HepG2 (cell line): Measurements from ENCODE around the gene ATP11A. TPM values are rescaled to one million over a fixed set of nuclear protein-coding genes. Genes with fewer than 3 reads are reported as not detected.

Experiments
- ATAC-seq: fragments of 200-7000 bp; cut with Tn5 transposase; 3 replicates; pipeline ENCODE4 v1.9.1; 2020; ENCODE audit warnings: mild to moderate bottlenecking, moderate library complexity
- BruUV-seq: library from RNA; stranded (reverse); fragments of 400-500 nt; replicated peaks from 2 replicates; lab custom pipeline; 2021; lab: Mats Ljungman, UMichigan
- CTCF ChIA-PET: fragments of 300-600 bp; formaldehyde crosslinking; extraction: SDS; loops from one replicate; lab custom pipeline; 2021; ENCODE audit warnings: low total read pairs, inconsistent platforms, low intra/inter-chr PET ratio; lab: Yijun Ruan, JAX
- POLR2A ChIA-PET: fragments of 350-600 bp; sonication (Branson Sonifier 250); formaldehyde crosslinking; loops from one replicate; lab custom pipeline; 2020; ENCODE audit warnings: antibody characterized with exemption, inconsistent platforms; lab: Yijun Ruan, JAX
- DNase-seq: peaks from one replicate; pipeline ENCODE4 v3.0.0-alpha.2; 2015; ENCODE audit warnings: low spot score
- FAIRE-seq: peaks from 3 replicates; lab custom pipeline; 2011; peaks lifted over from hg19 to GRCh38; lab: Jason Lieb, UNC
- H2AFZ ChIP-seq: one replicate; pipeline ENCODE4 v1.6.1; 2011; ENCODE audit warnings: low read length, inconsistent platforms
- H3K27ac ChIP-seq: fragments of 300-600 bp; 3 replicates; pipeline ENCODE4 v1.8.0; 2011; ENCODE audit warnings: mixed run types, mild to moderate bottlenecking, mixed read lengths, low read length, inconsistent platforms; ENCODE audit not compliant: insufficient read depth; ENCODE audit errors: extremely low read length
- H3K27me3 ChIP-seq, 2 experiments: fragments of 200-600 bp in 1 of 2; 2 replicates in 1 of 2; 3 replicates in 1 of 2; pipeline versions ENCODE4 v1.6.0 to v1.8.0; 2011; ENCODE audit warnings: low read length in 2 of 2, mild to moderate bottlenecking in 2 of 2, moderate library complexity in 2 of 2, inconsistent platforms in 1 of 2; ENCODE audit not compliant: insufficient read depth in 2 of 2, control insufficient read depth in 1 of 2
- H3K36me3 ChIP-seq, 2 experiments: fragments of 200-600 bp in 1 of 2; replicated peaks in 1 of 2; 2 replicates in 1 of 2; 3 replicates in 1 of 2; pipeline versions ENCODE4 v1.5.1 to v1.8.0; 2011; ENCODE audit warnings: low read length in 2 of 2, inconsistent platforms in 1 of 2; ENCODE audit not compliant: insufficient read depth in 2 of 2, control insufficient read depth in 1 of 2
- H3K4me1 ChIP-seq: 2 replicates; pipeline ENCODE4 v1.5.1; 2012; ENCODE audit warnings: low read length, inconsistent platforms; ENCODE audit not compliant: insufficient read depth
- H3K4me2 ChIP-seq: 2 replicates; pipeline ENCODE4 v1.6.0; 2011; ENCODE audit warnings: low read depth, low read length, inconsistent platforms
- H3K4me3 ChIP-seq, 3 experiments: fragments of 200-600 bp in 1 of 3; sonication (generic), shearing (Covaris generic) in 1 of 3; replicated peaks in 1 of 3; 2 replicates each; pipeline ENCODE4 v1.5.1; 2011 to 2016; ENCODE audit warnings: low read length in 3 of 3, inconsistent platforms in 2 of 3, low read depth in 2 of 3, mild to moderate bottlenecking in 2 of 3, control low read depth in 1 of 3, mixed read lengths in 1 of 3; ENCODE audit not compliant: insufficient read depth in 1 of 3
- H3K79me2 ChIP-seq: one replicate; pipeline ENCODE4 v1.6.1; 2011; ENCODE audit warnings: low read length, inconsistent platforms; ENCODE audit not compliant: insufficient read depth
- H3K9ac ChIP-seq: 2 replicates; pipeline ENCODE4 v1.6.0; 2011; ENCODE audit warnings: mild to moderate bottlenecking, low read depth, low read length, inconsistent platforms; ENCODE audit not compliant: insufficient read depth
- H3K9me3 ChIP-seq: 2 replicates; pipeline ENCODE4 v1.5.1; 2012; ENCODE audit warnings: mild to moderate bottlenecking, low read length
- H4K20me1 ChIP-seq: 2 replicates; pipeline ENCODE4 v1.6.0; 2011; ENCODE audit warnings: inconsistent platforms, mild to moderate bottlenecking, low read length, moderate library complexity; ENCODE audit not compliant: insufficient read depth
- ARID4A ChIP-seq: sonication (generic); formaldehyde crosslinking; IDR thresholded peaks from 2 replicates; pipeline ENCODE4 v1.5.0; 2020; ENCODE audit warnings: mild to moderate bottlenecking, missing genetic modification reagents, borderline replicate concordance
- HMG20B ChIP-seq: conservative IDR thresholded peaks from 2 replicates; pipeline ENCODE4 v1.6.1; 2016; ENCODE audit warnings: missing genetic modification reagents, missing compliant biosample characterization
- HMGA1 ChIP-seq: sonication (generic); formaldehyde crosslinking; conservative IDR thresholded peaks from 2 replicates; pipeline ENCODE4 v1.4.0; 2020; ENCODE audit warnings: missing genetic modification reagents
- MAF1 ChIP-seq: sonication (generic); formaldehyde crosslinking; IDR thresholded peaks from 2 replicates; pipeline ENCODE4 v1.5.0; 2020; ENCODE audit warnings: missing genetic modification reagents, borderline replicate concordance
- SMC3 ChIP-seq: IDR thresholded peaks from 2 replicates; pipeline ENCODE4 v1.6.1; 2011; ENCODE audit warnings: low read length, improper control_type of control experiment
- ZNF3 ChIP-seq: IDR thresholded peaks from 2 replicates; pipeline ENCODE4 v1.7.0; 2017; ENCODE audit warnings: inconsistent platforms
- WGBS: methylation state at CpG from one replicate; pipeline ENCODE4 v1.1.6; 2017; ENCODE audit warnings: low lambda C conversion rate; 5-methylcytosine and 5-hydroxymethylcytosine counted together
- in situ Hi-C: cut with HindIII; loops from 2 replicates; pipeline ENCODE4 v1.10.0; 2017; ENCODE audit warnings: low pct_unique_long_range_greater_than_20kb; ENCODE audit not compliant: extremely low pct_ligation_motif_present
- intact Hi-C: fragments of 100-400 bp; cut with micrococcal nuclease; formaldehyde crosslinking; loops from one replicate; pipeline ENCODE4 v1.10.0; 2022; ENCODE audit not compliant: unreplicated experiment
- polyA plus RNA-seq, 8 experiments: library from polyadenylated mRNA; depleted of rRNA in 3 of 8; stranded (reverse) in 7 of 8; unstranded in 1 of 8; fragments of >200 nt; fragmentation: Illumina TruSeq in 4 of 8; extraction: Trizol in 4 of 8; gene quantifications; 2 replicates each; pipeline versions ENCODE4 v1.2.1 to v1.2.3, GENCODE V29; 2011 to 2016; ENCODE audit warnings: low read depth in 4 of 8, missing spikeins in 1 of 8, mixed read lengths in 1 of 8; ENCODE audit not compliant: insufficient read depth in 1 of 8
- total RNA-seq, 5 experiments: library from RNA; depleted of rRNA; stranded (reverse); fragments of >200 nt; fragmentation: Illumina TruSeq; extraction: Trizol; gene quantifications; 2 replicates each; pipeline ENCODE4 v1.2.3, GENCODE V29; 2016; ENCODE audit warnings: low read depth in 1 of 5
- TF ChIP-seq, protein P1 (sequence below): sonication (generic); formaldehyde crosslinking; IDR thresholded peaks from 2 replicates; pipeline ENCODE4 v1.9.0; 2022; ENCODE audit warnings: missing genetic modification reagents, mild to moderate bottlenecking, borderline replicate concordance
- TF ChIP-seq, protein P2 (sequence below): IDR thresholded peaks from 2 replicates; pipeline ENCODE4 v1.6.1; 2016; ENCODE audit warnings: low read depth, borderline replicate concordance
- TF ChIP-seq, protein P3 (sequence below): sonication (generic); formaldehyde crosslinking; IDR thresholded peaks from 2 replicates; pipeline ENCODE4 v1.5.0; 2020; ENCODE audit warnings: missing genetic modification reagents, mild to moderate bottlenecking, borderline replicate concordance
- TF ChIP-seq, protein P4 (sequence below), 2 experiments: sonication (generic) in 1 of 2; formaldehyde crosslinking in 1 of 2; IDR thresholded peaks; 2 replicates each; pipeline versions ENCODE4 v1.5.1 to v1.6.1; 2011 to 2020; ENCODE audit warnings: borderline replicate concordance in 1 of 2, low read depth in 1 of 2, low read length in 1 of 2, mild to moderate bottlenecking in 1 of 2, missing genetic modification reagents in 1 of 2, moderate library complexity in 1 of 2

Gene ATP11A
- total and polyA plus RNA-seq, 2 of the 13 experiments (the other 11 are each of a cell fraction or from before 2014, with no cell fraction given): 18.4 to 20.1 TPM

DNA sequence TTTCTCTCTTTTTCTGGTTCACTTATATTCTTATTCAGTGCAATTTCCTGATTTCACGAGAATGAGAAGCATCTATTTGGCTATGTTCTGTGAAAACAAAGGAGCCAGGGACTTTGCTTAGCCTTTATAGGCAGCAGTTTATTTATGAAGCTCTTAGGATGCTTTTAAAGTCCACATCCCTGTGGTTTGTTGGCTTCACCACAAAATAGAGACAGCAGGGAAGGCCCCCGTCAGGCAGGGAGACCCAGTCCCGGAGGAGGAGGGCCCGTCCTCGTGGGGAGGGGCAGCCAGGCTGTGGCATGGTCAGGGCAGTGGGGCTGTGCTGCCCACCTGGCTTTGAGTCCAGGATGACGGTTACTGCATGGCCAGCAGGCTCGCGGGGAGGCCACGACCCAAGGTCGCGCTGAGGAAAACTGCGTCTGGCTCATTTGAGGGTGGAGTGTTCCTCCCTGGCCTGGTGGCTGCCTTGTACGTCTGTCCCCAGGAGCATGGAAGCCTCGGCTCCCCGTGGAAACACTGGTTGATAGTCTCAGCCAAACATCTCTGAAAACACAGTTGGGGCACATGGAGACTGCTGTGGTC, 92.7 kb downstream of the ATP11A start (continued):
- no peak for TF ChIP-seq ARID4A

- Histone ChIP-seq H2AFZ (no peak overlapping the region), H3K36me3 (peaks cover 10 to 26% of the 10 kb centered on the region in 2 experiments; a peak in 4 of 5 replicates), H3K9ac (no peak overlapping the region), H3K27me3 (no peaks in the 10 kb centered on the region), H3K27ac (no peak overlapping the region), H3K4me2 (no peak overlapping the region), H3K9me3 (no peaks in the 10 kb centered on the region), H3K4me1 (no peaks in the 10 kb centered on the region), H4K20me1 (peaks cover 40% of the 10 kb centered on the region), H3K4me3 (no peak overlapping the region), H3K79me2 (peaks cover 39% of the 10 kb centered on the region)
- CTCF ChIA-PET: no interaction called here
- BruUV-seq: no TSS peak
- no peak for DNase-seq
- ATAC-seq: no peak
- POLR2A ChIA-PET: no interaction called here
- no peak for FAIRE-seq
- 92% methylated on average over 17 of the region's 28 CpGs for WGBS
- intact Hi-C loops: no loop called here
- in situ Hi-C loops: no loop called here
- no peak for TF ChIP-seq MAF1 (CRISPR knock-in tag)
- TF ChIP-seq, protein P1, sequence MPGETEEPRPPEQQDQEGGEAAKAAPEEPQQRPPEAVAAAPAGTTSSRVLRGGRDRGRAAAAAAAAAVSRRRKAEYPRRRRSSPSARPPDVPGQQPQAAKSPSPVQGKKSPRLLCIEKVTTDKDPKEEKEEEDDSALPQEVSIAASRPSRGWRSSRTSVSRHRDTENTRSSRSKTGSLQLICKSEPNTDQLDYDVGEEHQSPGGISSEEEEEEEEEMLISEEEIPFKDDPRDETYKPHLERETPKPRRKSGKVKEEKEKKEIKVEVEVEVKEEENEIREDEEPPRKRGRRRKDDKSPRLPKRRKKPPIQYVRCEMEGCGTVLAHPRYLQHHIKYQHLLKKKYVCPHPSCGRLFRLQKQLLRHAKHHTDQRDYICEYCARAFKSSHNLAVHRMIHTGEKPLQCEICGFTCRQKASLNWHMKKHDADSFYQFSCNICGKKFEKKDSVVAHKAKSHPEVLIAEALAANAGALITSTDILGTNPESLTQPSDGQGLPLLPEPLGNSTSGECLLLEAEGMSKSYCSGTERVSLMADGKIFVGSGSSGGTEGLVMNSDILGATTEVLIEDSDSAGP (CRISPR knock-in tag): no peak
- TF ChIP-seq, protein P2, sequence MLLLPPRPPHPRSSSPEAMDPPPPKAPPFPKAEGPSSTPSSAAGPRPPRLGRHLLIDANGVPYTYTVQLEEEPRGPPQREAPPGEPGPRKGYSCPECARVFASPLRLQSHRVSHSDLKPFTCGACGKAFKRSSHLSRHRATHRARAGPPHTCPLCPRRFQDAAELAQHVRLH (CRISPR knock-in tag): no peak
- no peak for TF ChIP-seq HMGA1 (CRISPR knock-in tag)
- TF ChIP-seq ZNF3 (CRISPR knock-in tag): no peak
- TF ChIP-seq, protein P3, sequence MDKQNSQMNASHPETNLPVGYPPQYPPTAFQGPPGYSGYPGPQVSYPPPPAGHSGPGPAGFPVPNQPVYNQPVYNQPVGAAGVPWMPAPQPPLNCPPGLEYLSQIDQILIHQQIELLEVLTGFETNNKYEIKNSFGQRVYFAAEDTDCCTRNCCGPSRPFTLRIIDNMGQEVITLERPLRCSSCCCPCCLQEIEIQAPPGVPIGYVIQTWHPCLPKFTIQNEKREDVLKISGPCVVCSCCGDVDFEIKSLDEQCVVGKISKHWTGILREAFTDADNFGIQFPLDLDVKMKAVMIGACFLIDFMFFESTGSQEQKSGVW (CRISPR knock-in tag): no peak
- TF ChIP-seq, protein P4, sequence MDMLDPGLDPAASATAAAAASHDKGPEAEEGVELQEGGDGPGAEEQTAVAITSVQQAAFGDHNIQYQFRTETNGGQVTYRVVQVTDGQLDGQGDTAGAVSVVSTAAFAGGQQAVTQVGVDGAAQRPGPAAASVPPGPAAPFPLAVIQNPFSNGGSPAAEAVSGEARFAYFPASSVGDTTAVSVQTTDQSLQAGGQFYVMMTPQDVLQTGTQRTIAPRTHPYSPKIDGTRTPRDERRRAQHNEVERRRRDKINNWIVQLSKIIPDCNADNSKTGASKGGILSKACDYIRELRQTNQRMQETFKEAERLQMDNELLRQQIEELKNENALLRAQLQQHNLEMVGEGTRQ (IDR thresholded peaks at IDR 0.05; ENCODE audit: low read depth, low read length): no peak
- TF ChIP-seq, protein P4 (CRISPR knock-in tag; IDR thresholded peaks at IDR 0.05; ENCODE audit: borderline replicate concordance): no peak
- no peak for TF ChIP-seq SMC3
- no peak for TF ChIP-seq HMG20B (CRISPR knock-in tag)
Measured at GRCh38 chr13:112783135-112783977, 93.5 kb downstream of the ATP11A start.
